Stomach smooth muscle (tissue), 2 donors: ENCODE measurements around the gene ATG5.
"Not testable (repeated sequence)": the region's sequence is repeated elsewhere in the genome, so short reads cannot be mapped to it uniquely, and the experiment has no call there.

Experiments used
- H3K27ac ChIP-seq: one replicate; pipeline ENCODE4 v1.7.0; 2013; ENCODE audit warnings: mild to moderate bottlenecking, low read length, inconsistent platforms
- H3K27me3 ChIP-seq, 2 donors: one replicate each; pipeline ENCODE4 v1.7.0; 2013; ENCODE audit warnings: low read length in 2 of 2; ENCODE audit not compliant: insufficient read depth in 2 of 2, control insufficient read depth in 1 of 2
- H3K36me3 ChIP-seq, 2 donors: one replicate each; pipeline ENCODE4 v1.7.0; 2013; ENCODE audit warnings: low read length in 2 of 2; ENCODE audit not compliant: control insufficient read depth in 2 of 2, insufficient read depth in 2 of 2
- H3K4me1 ChIP-seq: one replicate; pipeline ENCODE4 v1.7.0; 2013; ENCODE audit warnings: low read length; ENCODE audit not compliant: control insufficient read depth, insufficient read depth
- H3K4me3 ChIP-seq, 2 donors: one replicate each; pipeline ENCODE4 v1.7.0; 2013; ENCODE audit warnings: low read length in 2 of 2
- H3K9ac ChIP-seq, 2 donors: one replicate each; pipeline ENCODE4 v1.7.0; 2013; ENCODE audit warnings: low read length in 2 of 2, mild to moderate bottlenecking in 1 of 2
- H3K9me3 ChIP-seq, 2 donors: one replicate each; pipeline ENCODE4 v1.7.0; 2013; ENCODE audit warnings: low read length in 2 of 2; ENCODE audit not compliant: control insufficient read depth in 2 of 2
- donor health status: healthy.
- donor health status: Pancreatic carcinoma.

ATG5 gene

DNA sequence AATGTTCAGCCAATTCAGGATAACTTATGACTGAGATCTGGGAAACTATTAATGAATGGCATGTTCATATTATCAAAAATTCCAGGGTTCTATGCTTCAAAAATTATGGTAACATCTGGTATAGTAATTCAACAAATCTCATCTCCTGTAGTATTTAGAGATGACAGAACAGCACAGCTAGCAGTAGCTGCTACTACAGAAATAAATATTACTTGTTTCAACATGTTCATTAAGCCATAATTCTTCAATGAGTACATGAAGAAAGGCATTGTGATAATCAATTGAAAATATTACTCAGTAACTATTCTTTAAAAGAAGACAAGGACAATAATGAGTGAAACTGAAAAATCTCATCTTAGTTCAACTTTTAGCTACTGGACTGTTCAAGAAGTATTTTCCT lies 66.8 kb downstream of the ATG5 start:
- Histone ChIP-seq H3K27ac (no peak overlapping the region), H3K36me3 (no peaks in the 10 kb centered on the region), H3K27me3 (no peaks in the 10 kb centered on the region), H3K9ac (no peak overlapping the region), H3K4me3 (no peak overlapping the region), H3K4me1 (no peaks in the 10 kb centered on the region), H3K9me3 (no peaks in the 10 kb centered on the region)

- Histone ChIP-seq H3K9me3 (no peaks in the 10 kb centered on the region), H3K9ac (no peak overlapping the region), H3K4me3 (no peak overlapping the region), H3K27ac (no peak overlapping the region), H3K27me3 (no peaks in the 10 kb centered on the region), H3K36me3 (no peaks in the 10 kb centered on the region), H3K4me1 (no peaks in the 10 kb centered on the region)
Observed at GRCh38 chr6:106257195-106257594, 68.4 kb downstream of the ATG5 start.

GRCh38 chr6:106256201-106256968 lies 69.2 kb downstream of the ATG5 start:
- Histone ChIP-seq H3K27me3 (no peaks in the 10 kb centered on the region), H3K4me3 (no peak overlapping the region), H3K9me3 (no peaks in the 10 kb centered on the region), H3K4me1 (no peaks in the 10 kb centered on the region), H3K27ac (no peak overlapping the region), H3K9ac (no peak overlapping the region), H3K36me3 (no peaks in the 10 kb centered on the region)

- Histone ChIP-seq H3K4me1 (no peaks in the 10 kb centered on the region), H3K27me3 (no peaks in the 10 kb centered on the region), H3K27ac (no peak overlapping the region), H3K9me3 (no peaks in the 10 kb centered on the region), H3K9ac (no peak overlapping the region), H3K4me3 (no peak overlapping the region), H3K36me3 (no peaks in the 10 kb centered on the region)
Observed at GRCh38 chr6:106255306-106255705, 70.3 kb downstream of the ATG5 start.

DNA sequence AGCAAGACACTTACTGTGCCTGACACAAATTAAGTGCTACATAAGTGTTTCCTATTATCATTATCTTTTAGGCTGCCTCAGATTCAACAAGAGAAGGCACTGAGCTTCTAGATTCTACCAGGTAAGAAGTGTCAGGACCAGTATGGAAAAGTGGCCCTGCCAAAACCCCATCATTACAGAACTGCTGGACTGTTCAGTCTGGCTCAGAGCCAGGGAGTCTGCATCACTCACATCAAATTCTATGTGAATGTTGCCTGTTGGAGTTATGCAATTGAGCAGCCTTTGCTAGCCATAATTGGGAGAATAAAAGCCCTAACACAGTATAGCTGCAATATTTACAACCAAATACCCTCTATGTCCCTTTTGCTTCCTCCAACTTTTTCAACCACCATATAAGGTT lies 70.9 kb downstream of the ATG5 start:
- no peaks in the 10 kb centered on the region for H3K9me3 ChIP-seq
- no peaks in the 10 kb centered on the region for H3K27me3 ChIP-seq
- no peak overlapping the region for H3K9ac ChIP-seq
- no peaks in the 10 kb centered on the region for H3K36me3 ChIP-seq
- no peak overlapping the region for H3K4me3 ChIP-seq
- no peak overlapping the region for H3K27ac ChIP-seq
- H3K4me1 ChIP-seq, result no peaks in the 10 kb centered on the region

GRCh38 chr6:106253731-106254130 lies 71.8 kb downstream of the ATG5 start:
- H3K4me1 ChIP-seq, result no peaks in the 10 kb centered on the region
- H3K9ac ChIP-seq, result no peak overlapping the region
- H3K4me3 ChIP-seq, result no peak overlapping the region
- no peak overlapping the region for H3K27ac ChIP-seq
- H3K27me3 ChIP-seq, result no peaks in the 10 kb centered on the region
- no peaks in the 10 kb centered on the region for H3K36me3 ChIP-seq
- no peaks in the 10 kb centered on the region for H3K9me3 ChIP-seq

DNA sequence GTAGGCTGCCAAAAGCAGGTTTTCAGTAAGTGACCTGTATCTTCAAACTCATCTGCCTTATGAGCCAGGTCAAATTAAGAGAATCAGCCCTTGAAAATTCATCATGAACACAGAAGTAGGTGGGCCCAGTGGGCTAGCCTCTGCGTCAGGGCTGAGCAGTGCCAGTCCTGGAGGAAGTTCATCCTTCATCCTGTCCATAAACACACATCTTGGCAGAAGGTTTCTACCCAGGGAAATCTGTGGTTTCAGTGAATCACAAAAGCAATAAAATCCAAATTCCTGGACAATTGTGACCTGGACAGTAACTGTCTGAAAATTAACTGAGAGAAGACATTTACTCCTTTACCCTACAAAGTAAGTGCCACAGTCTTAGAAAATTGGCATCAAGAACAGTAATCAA lies 72.4 kb downstream of the ATG5 start:
- H3K36me3 ChIP-seq, result no peaks in the 10 kb centered on the region
- H3K27me3 ChIP-seq, result no peaks in the 10 kb centered on the region
- H3K27ac ChIP-seq, result no peak overlapping the region
- no peak overlapping the region for H3K9ac ChIP-seq
- no peak overlapping the region for H3K4me3 ChIP-seq
- no peaks in the 10 kb centered on the region for H3K4me1 ChIP-seq
- H3K9me3 ChIP-seq, result no peaks in the 10 kb centered on the region

DNA sequence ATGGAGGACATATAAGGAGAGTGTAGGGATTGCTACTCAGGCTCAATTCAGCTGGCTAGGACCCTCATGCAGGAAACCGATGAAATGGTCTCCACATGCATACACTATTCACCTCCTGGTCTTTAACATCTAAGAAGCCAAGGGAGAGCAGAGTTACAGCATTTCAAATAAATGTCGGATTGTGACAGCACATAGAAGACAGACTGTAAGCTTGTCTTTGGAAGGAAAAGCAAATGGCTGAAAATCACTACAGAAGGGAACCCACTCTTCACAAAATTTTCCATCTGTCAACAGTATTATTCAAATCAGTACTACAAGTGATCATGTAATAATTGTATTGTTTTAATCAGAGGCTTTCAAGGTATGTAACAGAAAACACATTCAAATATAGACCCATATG lies 72.9 kb downstream of the ATG5 start:
- peaks cover 0 to 2% of the 10 kb centered on the region in 2 donors for H3K36me3 ChIP-seq
- H3K27ac ChIP-seq, result no peak overlapping the region
- H3K9ac ChIP-seq, result no peak overlapping the region
- no peaks in the 10 kb centered on the region for H3K4me1 ChIP-seq
- no peak overlapping the region for H3K4me3 ChIP-seq
- H3K27me3 ChIP-seq, result no peaks in the 10 kb centered on the region
- no peaks in the 10 kb centered on the region for H3K9me3 ChIP-seq

DNA sequence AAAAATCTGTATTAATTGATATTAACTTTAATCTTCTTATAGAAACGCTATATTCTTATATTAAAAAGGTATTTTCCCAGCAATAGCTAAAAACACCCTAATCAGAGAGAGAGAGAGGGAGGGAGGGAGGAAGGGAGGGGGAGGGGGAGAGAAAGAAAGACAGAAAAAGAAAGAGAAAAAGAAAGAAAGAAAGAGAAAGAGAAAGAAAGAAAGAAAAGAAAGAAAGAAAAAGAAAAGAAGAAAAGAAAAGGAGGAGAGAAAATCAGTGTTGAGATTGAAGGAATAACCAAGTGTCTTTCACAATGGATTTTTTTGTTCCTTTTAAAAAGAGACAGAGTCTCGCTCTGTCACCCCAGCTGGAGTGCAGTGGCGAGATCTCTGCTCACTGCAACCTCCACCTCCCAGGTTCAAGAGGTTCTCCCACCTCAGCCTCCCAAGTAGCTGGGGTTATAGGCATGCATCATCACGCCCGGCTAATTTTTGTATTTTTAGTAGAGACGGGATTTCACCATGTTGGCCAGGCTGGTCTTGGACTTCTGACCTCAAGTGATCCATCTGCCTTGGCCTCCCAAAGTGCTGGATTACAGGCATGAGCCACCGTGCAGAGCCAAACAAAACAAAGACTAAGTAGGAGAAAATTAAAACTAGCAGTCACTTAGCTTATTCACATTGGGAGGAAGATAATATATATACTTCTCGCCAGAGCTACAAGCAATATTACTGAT lies 73.9 kb downstream of the ATG5 start:
- H3K4me3 ChIP-seq, H3K9ac ChIP-seq, H3K27me3 ChIP-seq, H3K9me3 ChIP-seq, H3K4me1 ChIP-seq, H3K36me3 ChIP-seq, H3K27ac ChIP-seq: not testable (repeated sequence)

DNA sequence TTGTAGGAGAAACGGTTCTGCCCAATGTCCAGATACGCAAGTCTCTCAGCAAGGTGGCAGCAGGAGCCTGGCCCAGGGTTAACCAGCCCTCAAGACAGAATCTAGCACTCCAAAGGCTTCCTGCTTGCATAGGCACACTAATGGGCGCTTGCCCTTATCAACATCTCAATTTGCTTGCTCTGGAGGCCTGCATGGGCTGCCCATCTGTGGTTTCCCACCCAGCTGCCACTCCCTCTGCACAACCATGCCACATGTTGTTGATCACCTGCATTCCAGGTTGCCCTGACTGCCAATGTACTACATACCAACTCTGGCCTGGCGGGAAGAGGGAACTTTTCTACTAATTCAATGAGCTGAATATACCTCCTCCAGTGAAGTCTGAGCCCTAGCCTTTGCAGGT lies 74.6 kb downstream of the ATG5 start:
- H3K9me3 ChIP-seq, result no peaks in the 10 kb centered on the region
- no peaks in the 10 kb centered on the region for H3K27me3 ChIP-seq
- H3K27ac ChIP-seq, result no peak overlapping the region
- peaks cover 0 to 9% of the 10 kb centered on the region in 2 donors for H3K36me3 ChIP-seq
- H3K4me1 ChIP-seq, result no peaks in the 10 kb centered on the region
- no peak overlapping the region for H3K4me3 ChIP-seq
- H3K9ac ChIP-seq, result no peak overlapping the region

- Histone ChIP-seq H3K4me3 (no peak overlapping the region), H3K27me3 (no peaks in the 10 kb centered on the region), H3K4me1 (no peaks in the 10 kb centered on the region), H3K9ac (no peak overlapping the region), H3K9me3 (no peaks in the 10 kb centered on the region), H3K27ac (no peak overlapping the region), H3K36me3 (peaks cover 0 to 9% of the 10 kb centered on the region in 2 donors)
Observed at GRCh38 chr6:106249658-106250057, 75.9 kb downstream of the ATG5 start.
